GM23338 (cell line): ENCODE data around the gene STAMBPL1. TPM values are rescaled to one million over a fixed set of nuclear protein-coding genes. Genes with fewer than 3 reads are reported as not detected.

Experiments used
- ATAC-seq: fragments of 200-7000 bp; cut with Tn5 transposase; 3 replicates; pipeline ENCODE4 v1.9.1; 2020
- DNase-seq: peaks from one replicate; pipeline ENCODE4 v3.0.0-alpha.2; 2015; ENCODE audit warnings: low spot score
- H2AFZ ChIP-seq: fragments of 200-600 bp; sonication (generic); 2 replicates; pipeline ENCODE4 v1.8.0; 2016; ENCODE audit warnings: antibody characterized with exemption, mild to moderate bottlenecking, moderate library complexity
- H3F3A ChIP-seq: fragments of 200-600 bp; sonication (generic); replicated peaks from 2 replicates; pipeline ENCODE4 v1.8.0; 2017; ENCODE audit warnings: antibody characterized with exemption, mixed run types, low read depth
- H3K27ac ChIP-seq: fragments of 200-600 bp; sonication (generic); 2 replicates; pipeline ENCODE4 v1.6.1; 2016; ENCODE audit warnings: low read depth
- H3K27me3 ChIP-seq: fragments of 200-600 bp; sonication (generic); 2 replicates; pipeline ENCODE4 v1.8.0; 2016; ENCODE audit warnings: mild to moderate bottlenecking, mixed run types, moderate library complexity; ENCODE audit not compliant: insufficient read depth
- H3K36me3 ChIP-seq: fragments of 200-600 bp; sonication (generic); 2 replicates; pipeline ENCODE4 v1.8.0; 2016; ENCODE audit warnings: mild to moderate bottlenecking; ENCODE audit not compliant: insufficient read depth
- H3K4me1 ChIP-seq: fragments of 200-600 bp; sonication (generic); 2 replicates; pipeline ENCODE4 v1.8.0; 2016; ENCODE audit warnings: mild to moderate bottlenecking, moderate library complexity; ENCODE audit not compliant: insufficient read depth
- H3K4me2 ChIP-seq: fragments of 200-600 bp; sonication (generic); 2 replicates; pipeline ENCODE4 v1.7.1; 2017; ENCODE audit warnings: mixed run types
- H3K4me3 ChIP-seq: fragments of 200-600 bp; sonication (generic); 2 replicates; pipeline ENCODE4 v1.6.1; 2016; ENCODE audit warnings: mixed run types
- H3K79me2 ChIP-seq: fragments of 200-600 bp; sonication (generic); replicated peaks from 2 replicates; pipeline ENCODE4 v1.8.0; 2017; ENCODE audit warnings: mild to moderate bottlenecking; ENCODE audit not compliant: insufficient read depth
- H3K9me2 ChIP-seq: fragments of 200-600 bp; sonication (generic); 2 replicates; pipeline ENCODE4 v1.8.0; 2017; ENCODE audit not compliant: insufficient read depth
- H4K20me1 ChIP-seq: fragments of 200-600 bp; sonication (generic); replicated peaks from 2 replicates; pipeline ENCODE4 v1.8.0; 2017; ENCODE audit warnings: mild to moderate bottlenecking; ENCODE audit not compliant: insufficient read depth
- H3K27ac Mint-ChIP-seq: 2 replicates; pipeline ENCODE4 v1.8.0; 2020; ENCODE audit warnings: inconsistent platforms, mild to moderate bottlenecking, moderate library complexity, mixed read lengths
- H3K27me3 Mint-ChIP-seq: 3 replicates; pipeline ENCODE4 v1.8.0; 2022; ENCODE audit warnings: low read depth, mild to moderate bottlenecking, moderate library complexity, mixed read lengths, inconsistent platforms; ENCODE audit not compliant: insufficient read depth, poor library complexity
- H3K36me3 Mint-ChIP-seq: 3 replicates; pipeline ENCODE4 v1.8.0; 2021; ENCODE audit warnings: low read depth, mild to moderate bottlenecking, inconsistent platforms, moderate library complexity, mixed read lengths
- H3K4me1 Mint-ChIP-seq: 3 replicates; pipeline ENCODE4 v1.8.0; 2020; ENCODE audit warnings: mild to moderate bottlenecking, inconsistent platforms, mixed read lengths
- H3K4me3 Mint-ChIP-seq: 3 replicates; pipeline ENCODE4 v1.8.0; 2021; ENCODE audit warnings: moderate library complexity, mild to moderate bottlenecking, inconsistent platforms, mixed read lengths
- H3K9me3 Mint-ChIP-seq: 3 replicates; pipeline ENCODE4 v1.8.0; 2020; ENCODE audit warnings: moderate library complexity, mild to moderate bottlenecking, inconsistent platforms, mixed read lengths
- CREB1 ChIP-seq: fragments of 250-450 bp; sonication (Bioruptor Pico); IDR thresholded peaks from 2 replicates; pipeline ENCODE4 v1.5.0; 2020; ENCODE audit warnings: low read depth, mild to moderate bottlenecking, moderate library complexity
- ETS1 ChIP-seq: IDR thresholded peaks from 2 replicates; pipeline ENCODE4 v1.6.1; 2016; ENCODE audit warnings: antibody characterized with exemption
- EZH2 ChIP-seq: fragments of 200-600 bp; sonication (generic); IDR thresholded peaks from one replicate; pipeline ENCODE4 v1.8.0; 2017; ENCODE audit warnings: antibody characterized with exemption, mild to moderate bottlenecking, low read depth; ENCODE audit not compliant: unreplicated experiment
- EZH2phosphoT487 ChIP-seq: fragments of 200-600 bp; sonication (generic); IDR thresholded peaks from one replicate; pipeline ENCODE4 v1.8.1; 2018; ENCODE audit warnings: antibody characterized with exemption; ENCODE audit not compliant: unreplicated experiment
- JUNB ChIP-seq: IDR thresholded peaks from one replicate; pipeline ENCODE4 v1.6.1; 2016; ENCODE audit warnings: antibody characterized with exemption; ENCODE audit not compliant: unreplicated experiment
- NANOG ChIP-seq: IDR thresholded peaks from 2 replicates; pipeline ENCODE4 v1.6.1; 2016; ENCODE audit warnings: antibody characterized with exemption, borderline replicate concordance
- POLR2AphosphoS5 ChIP-seq: IDR thresholded peaks from 2 replicates; pipeline ENCODE4 v1.6.1; 2016; ENCODE audit warnings: antibody characterized with exemption, low read depth
- REST ChIP-seq: IDR thresholded peaks from one replicate; pipeline ENCODE4 v1.6.1; 2018; ENCODE audit warnings: antibody characterized with exemption; ENCODE audit not compliant: unreplicated experiment
- STAT1 ChIP-seq: IDR thresholded peaks from one replicate; pipeline ENCODE4 v1.6.1; 2016; ENCODE audit warnings: antibody characterized with exemption; ENCODE audit not compliant: unreplicated experiment
- ZNF114 ChIP-seq: fragments of 250-450 bp; sonication (Bioruptor Pico); IDR thresholded peaks from 2 replicates; pipeline ENCODE4 v1.5.0; 2020; ENCODE audit warnings: mild to moderate bottlenecking, moderate library complexity
- ZNF331 ChIP-seq: fragments of 250-450 bp; sonication (Bioruptor Pico); IDR thresholded peaks from 2 replicates; pipeline ENCODE4 v1.5.0; 2020; ENCODE audit warnings: low read depth, mild to moderate bottlenecking, moderate library complexity
- polyA plus RNA-seq: library from polyadenylated mRNA; unstranded; fragments of >200 nt; fragmentation: Nextera tagmentation; extraction: Ambion mirVana; gene quantifications from 2 replicates; pipeline ENCODE4 v1.2.1, GENCODE V29; 2016
- total RNA-seq: library from RNA; depleted of rRNA; stranded (reverse); fragments of >200 nt; shearing (Covaris generic); gene quantifications from 2 replicates; pipeline ENCODE4 v1.2.3, GENCODE V29; 2014
- TF ChIP-seq, protein P1 (sequence below): fragments of 250-450 bp; sonication (Bioruptor Pico); IDR thresholded peaks from 2 replicates; pipeline ENCODE4 v1.5.0; 2020; ENCODE audit warnings: mild to moderate bottlenecking, moderate library complexity
- TF ChIP-seq, protein P2 (sequence below), 2 experiments: fragments of 200-600 bp in 1 of 2; sonication (generic) in 1 of 2; conservative IDR thresholded peaks; 2 replicates each; pipeline versions ENCODE4 v1.5.1 to v1.6.1; 2016 to 2017; ENCODE audit warnings: antibody characterized with exemption in 2 of 2, low read depth in 2 of 2, mild to moderate bottlenecking in 2 of 2, moderate library complexity in 1 of 2

The STAMBPL1 gene
- total and polyA plus RNA-seq, 2 experiments from 2014 or later: 2.5 to 11.5 TPM

DNA sequence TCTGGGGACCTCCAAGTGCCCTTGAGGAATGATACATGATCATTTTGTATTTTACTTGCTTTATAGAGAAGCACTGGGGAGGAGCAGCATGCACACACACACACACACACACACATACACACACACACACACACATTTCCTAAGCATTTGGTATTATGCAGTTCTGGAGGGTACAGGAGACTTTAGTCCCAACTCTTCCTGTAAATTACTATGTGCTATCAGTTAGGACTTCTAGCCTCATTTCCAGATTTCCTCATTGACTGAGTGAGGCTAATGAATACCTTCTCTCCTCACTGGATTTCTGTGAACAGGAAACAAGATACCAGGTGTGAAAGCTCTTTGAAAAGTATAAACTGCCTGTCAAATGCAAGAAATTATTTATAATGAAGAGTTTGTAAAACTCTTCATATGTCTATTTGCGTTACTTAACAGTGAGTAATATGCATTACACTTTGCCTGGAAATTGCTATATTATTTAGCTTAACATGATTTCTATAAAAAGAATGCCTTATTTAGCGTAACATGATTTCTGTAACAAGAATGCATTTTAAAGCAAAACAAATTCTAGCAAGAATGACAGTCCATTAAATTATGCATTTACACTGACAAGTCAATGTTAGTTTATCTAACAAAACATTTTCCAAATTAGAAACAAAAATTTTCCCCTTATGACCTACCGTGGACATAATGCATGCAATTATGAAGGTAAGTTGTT lies 38.3 kb downstream of the STAMBPL1 start:
- ATAC-seq (no peak), DNase-seq (no peak)
- Histone ChIP-seq H3K4me2 (no peak overlapping the region), H3K27ac (no peak overlapping the region), H3K27me3 (no peaks in the 10 kb centered on the region), H3F3A (no peaks in the 10 kb centered on the region), H3K4me3 (no peak overlapping the region), H3K9me2 (no peaks in the 10 kb centered on the region), H4K20me1 (no peaks in the 10 kb centered on the region), H2AFZ (no peak overlapping the region), H3K36me3 (no peaks in the 10 kb centered on the region), H3K4me1 (no peaks in the 10 kb centered on the region), H3K79me2 (no peaks in the 10 kb centered on the region)
- Mint-ChIP-seq H3K9me3 (no peaks in the 10 kb centered on the region), H3K4me3 (no peak overlapping the region), H3K27me3 (no peaks in the 10 kb centered on the region), H3K36me3 (no peaks in the 10 kb centered on the region), H3K4me1 (no peaks in the 10 kb centered on the region), H3K27ac (no peak overlapping the region)
- TF ChIP-seq EZH2: no peak
- TF ChIP-seq NANOG: no peak
- TF ChIP-seq CREB1 (CRISPR knock-in tag): no peak
- no peak for TF ChIP-seq STAT1
- no peak for TF ChIP-seq REST
- TF ChIP-seq, protein P1, sequence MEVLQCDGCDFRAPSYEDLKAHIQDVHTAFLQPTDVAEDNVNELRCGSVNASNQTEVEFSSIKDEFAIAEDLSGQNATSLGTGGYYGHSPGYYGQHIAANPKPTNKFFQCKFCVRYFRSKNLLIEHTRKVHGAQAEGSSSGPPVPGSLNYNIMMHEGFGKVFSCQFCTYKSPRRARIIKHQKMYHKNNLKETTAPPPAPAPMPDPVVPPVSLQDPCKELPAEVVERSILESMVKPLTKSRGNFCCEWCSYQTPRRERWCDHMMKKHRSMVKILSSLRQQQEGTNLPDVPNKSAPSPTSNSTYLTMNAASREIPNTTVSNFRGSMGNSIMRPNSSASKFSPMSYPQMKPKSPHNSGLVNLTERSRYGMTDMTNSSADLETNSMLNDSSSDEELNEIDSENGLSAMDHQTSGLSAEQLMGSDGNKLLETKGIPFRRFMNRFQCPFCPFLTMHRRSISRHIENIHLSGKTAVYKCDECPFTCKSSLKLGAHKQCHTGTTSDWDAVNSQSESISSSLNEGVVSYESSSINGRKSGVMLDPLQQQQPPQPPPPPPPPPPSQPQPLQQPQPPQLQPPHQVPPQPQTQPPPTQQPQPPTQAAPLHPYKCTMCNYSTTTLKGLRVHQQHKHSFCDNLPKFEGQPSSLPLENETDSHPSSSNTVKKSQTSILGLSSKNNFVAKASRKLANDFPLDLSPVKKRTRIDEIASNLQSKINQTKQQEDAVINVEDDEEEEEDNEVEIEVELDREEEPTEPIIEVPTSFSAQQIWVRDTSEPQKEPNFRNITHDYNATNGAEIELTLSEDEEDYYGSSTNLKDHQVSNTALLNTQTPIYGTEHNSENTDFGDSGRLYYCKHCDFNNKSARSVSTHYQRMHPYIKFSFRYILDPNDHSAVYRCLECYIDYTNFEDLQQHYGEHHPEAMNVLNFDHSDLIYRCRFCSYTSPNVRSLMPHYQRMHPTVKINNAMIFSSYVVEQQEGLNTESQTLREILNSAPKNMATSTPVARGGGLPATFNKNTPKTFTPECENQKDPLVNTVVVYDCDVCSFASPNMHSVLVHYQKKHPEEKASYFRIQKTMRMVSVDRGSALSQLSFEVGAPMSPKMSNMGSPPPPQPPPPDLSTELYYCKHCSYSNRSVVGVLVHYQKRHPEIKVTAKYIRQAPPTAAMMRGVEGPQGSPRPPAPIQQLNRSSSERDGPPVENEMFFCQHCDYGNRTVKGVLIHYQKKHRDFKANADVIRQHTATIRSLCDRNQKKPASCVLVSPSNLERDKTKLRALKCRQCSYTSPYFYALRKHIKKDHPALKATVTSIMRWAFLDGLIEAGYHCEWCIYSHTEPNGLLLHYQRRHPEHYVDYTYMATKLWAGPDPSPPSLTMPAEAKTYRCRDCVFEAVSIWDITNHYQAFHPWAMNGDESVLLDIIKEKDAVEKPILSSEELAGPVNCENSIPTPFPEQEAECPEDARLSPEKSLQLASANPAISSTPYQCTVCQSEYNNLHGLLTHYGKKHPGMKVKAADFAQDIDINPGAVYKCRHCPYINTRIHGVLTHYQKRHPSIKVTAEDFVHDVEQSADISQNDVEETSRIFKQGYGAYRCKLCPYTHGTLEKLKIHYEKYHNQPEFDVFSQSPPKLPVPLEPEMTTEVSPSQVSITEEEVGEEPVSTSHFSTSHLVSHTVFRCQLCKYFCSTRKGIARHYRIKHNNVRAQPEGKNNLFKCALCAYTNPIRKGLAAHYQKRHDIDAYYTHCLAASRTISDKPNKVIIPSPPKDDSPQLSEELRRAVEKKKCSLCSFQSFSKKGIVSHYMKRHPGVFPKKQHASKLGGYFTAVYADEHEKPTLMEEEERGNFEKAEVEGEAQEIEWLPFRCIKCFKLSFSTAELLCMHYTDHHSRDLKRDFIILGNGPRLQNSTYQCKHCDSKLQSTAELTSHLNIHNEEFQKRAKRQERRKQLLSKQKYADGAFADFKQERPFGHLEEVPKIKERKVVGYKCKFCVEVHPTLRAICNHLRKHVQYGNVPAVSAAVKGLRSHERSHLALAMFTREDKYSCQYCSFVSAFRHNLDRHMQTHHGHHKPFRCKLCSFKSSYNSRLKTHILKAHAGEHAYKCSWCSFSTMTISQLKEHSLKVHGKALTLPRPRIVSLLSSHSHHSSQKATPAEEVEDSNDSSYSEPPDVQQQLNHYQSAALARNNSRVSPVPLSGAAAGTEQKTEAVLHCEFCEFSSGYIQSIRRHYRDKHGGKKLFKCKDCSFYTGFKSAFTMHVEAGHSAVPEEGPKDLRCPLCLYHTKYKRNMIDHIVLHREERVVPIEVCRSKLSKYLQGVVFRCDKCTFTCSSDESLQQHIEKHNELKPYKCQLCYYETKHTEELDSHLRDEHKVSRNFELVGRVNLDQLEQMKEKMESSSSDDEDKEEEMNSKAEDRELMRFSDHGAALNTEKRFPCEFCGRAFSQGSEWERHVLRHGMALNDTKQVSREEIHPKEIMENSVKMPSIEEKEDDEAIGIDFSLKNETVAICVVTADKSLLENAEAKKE (CRISPR knock-in tag): no peak
- TF ChIP-seq, protein P2, sequence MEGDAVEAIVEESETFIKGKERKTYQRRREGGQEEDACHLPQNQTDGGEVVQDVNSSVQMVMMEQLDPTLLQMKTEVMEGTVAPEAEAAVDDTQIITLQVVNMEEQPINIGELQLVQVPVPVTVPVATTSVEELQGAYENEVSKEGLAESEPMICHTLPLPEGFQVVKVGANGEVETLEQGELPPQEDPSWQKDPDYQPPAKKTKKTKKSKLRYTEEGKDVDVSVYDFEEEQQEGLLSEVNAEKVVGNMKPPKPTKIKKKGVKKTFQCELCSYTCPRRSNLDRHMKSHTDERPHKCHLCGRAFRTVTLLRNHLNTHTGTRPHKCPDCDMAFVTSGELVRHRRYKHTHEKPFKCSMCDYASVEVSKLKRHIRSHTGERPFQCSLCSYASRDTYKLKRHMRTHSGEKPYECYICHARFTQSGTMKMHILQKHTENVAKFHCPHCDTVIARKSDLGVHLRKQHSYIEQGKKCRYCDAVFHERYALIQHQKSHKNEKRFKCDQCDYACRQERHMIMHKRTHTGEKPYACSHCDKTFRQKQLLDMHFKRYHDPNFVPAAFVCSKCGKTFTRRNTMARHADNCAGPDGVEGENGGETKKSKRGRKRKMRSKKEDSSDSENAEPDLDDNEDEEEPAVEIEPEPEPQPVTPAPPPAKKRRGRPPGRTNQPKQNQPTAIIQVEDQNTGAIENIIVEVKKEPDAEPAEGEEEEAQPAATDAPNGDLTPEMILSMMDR (conservative IDR thresholded peaks at IDR 0.05; ENCODE audit: low read depth in 2 of 2): no peak
- TF ChIP-seq ZNF331 (CRISPR knock-in tag): no peak
- TF ChIP-seq JUNB: no peak
- TF ChIP-seq ZNF114 (CRISPR knock-in tag): no peak
- TF ChIP-seq POLR2AphosphoS5: no peak
- TF ChIP-seq EZH2phosphoT487: no peak
- TF ChIP-seq ETS1: no peak
